ENCODE results near the gene CTNND2. TPM values are rescaled to one million over a fixed set of nuclear protein-coding genes. Genes with fewer than 3 reads are reported as not detected.

CTNND2 gene
- total RNA-seq, 1 experiment from 2014 or later = 7.0 TPM

- no peaks in the 10 kb centered on the region for H3K4me1 ChIP-seq (ENCODE audit: insufficient read depth, low read length)
- H3K4me2 ChIP-seq (ENCODE audit: insufficient read depth, insufficient read length, low read length) = no peak overlapping the region
- no peak overlapping the region for H4K8ac ChIP-seq (replicated peaks; ENCODE audit: insufficient read length, low read depth, low read length)
- H3K23ac ChIP-seq (ENCODE audit: insufficient read length, low read depth, low read length) = no peak overlapping the region
- H2AFZ ChIP-seq (ENCODE audit: low read length) = no peak overlapping the region
- H3K27ac ChIP-seq (ENCODE audit: insufficient read length, low read depth, low read length) = no peak overlapping the region
- no peak overlapping the region for H2BK15ac ChIP-seq (ENCODE audit: low read depth, low read length)
- no peak overlapping the region for H2BK120ac ChIP-seq (ENCODE audit: low read depth, low read length, poor library complexity, severe bottlenecking)
- no peak overlapping the region for H3K9ac ChIP-seq (ENCODE audit: extremely low read depth, insufficient read length, low read length)
- no peaks in the 10 kb centered on the region for H3K36me3 Mint-ChIP-seq (ENCODE audit: insufficient read depth in 1 of 3, low read depth in 3 of 3)
- no peaks in the 10 kb centered on the region for H3K4me1 Mint-ChIP-seq
- H3K4ac ChIP-seq (ENCODE audit: low read depth, low read length) = no peak overlapping the region
- no peak overlapping the region for H3K18ac ChIP-seq (ENCODE audit: insufficient read length, low read depth, low read length)
- no CpG with 5 or more reads among the region's 3 CpGs for WGBS (ENCODE audit: extremely low coverage, insufficient read length, low lambda C conversion rate)
- H4K5ac ChIP-seq (ENCODE audit: insufficient read length, low read depth, low read length) = no peak overlapping the region
- no peak overlapping the region for H3K27ac Mint-ChIP-seq
- no peak overlapping the region for H3K14ac ChIP-seq (ENCODE audit: insufficient read depth, low read length)
- TF ChIP-seq CTCF (conservative IDR thresholded peaks at IDR 0.05) = no peak
- H3K27me3 Mint-ChIP-seq (ENCODE audit: low read depth) = peaks cover 4% of the 10 kb centered on the region
- no peak overlapping the region for H2BK20ac ChIP-seq (ENCODE audit: low read depth, low read length, poor library complexity, severe bottlenecking)
- H3K9me3 Mint-ChIP-seq = no peaks in the 10 kb centered on the region; a peak in 1 of 5 replicates
- H3K9me3 ChIP-seq (ENCODE audit: control insufficient read depth, low read depth, low read length) = no peaks in the 10 kb centered on the region
- H3K4me3 Mint-ChIP-seq = no peak overlapping the region
- no peak overlapping the region for H2AK5ac ChIP-seq (ENCODE audit: insufficient read length, low read length)
- no peak overlapping the region for H2BK12ac ChIP-seq (ENCODE audit: insufficient read length, low read depth, low read length)
- H4K91ac ChIP-seq (ENCODE audit: insufficient read length, low read depth, low read length) = no peak overlapping the region
- H3K56ac ChIP-seq (ENCODE audit: insufficient read length, low read depth, low read length) = no peak overlapping the region
- no peak for DNase-seq
- H3K79me2 ChIP-seq (ENCODE audit: insufficient read depth, low read length) = no peaks in the 10 kb centered on the region
- no peak overlapping the region for H3T11ph ChIP-seq (ENCODE audit: low read length)
- H3K23me2 ChIP-seq (ENCODE audit: insufficient read length, low read depth, low read length, poor library complexity, severe bottlenecking) = no peaks in the 10 kb centered on the region
- H3K79me1 ChIP-seq (ENCODE audit: insufficient read depth, low read depth, low read length, poor library complexity, severe bottlenecking) = no peaks in the 10 kb centered on the region
- H4K20me1 ChIP-seq (ENCODE audit: control insufficient read depth, insufficient read depth, insufficient read length) = no peaks in the 10 kb centered on the region
- no peak overlapping the region for H2BK5ac ChIP-seq (ENCODE audit: insufficient read length, low read length)
- H3K27me3 ChIP-seq (ENCODE audit: insufficient read depth, low read length) = no peaks in the 10 kb centered on the region
Measured at GRCh38 chr5:11009576-11009975, 894.7 kb downstream of the CTNND2 start.
